WTC11 (cell line): ENCODE measurements around the gene ZNF488.

Experiments
- CREM ChIP-seq: sonication (generic); formaldehyde crosslinking; IDR thresholded peaks from 2 replicates; pipeline ENCODE4 v1.8.1; 2022; ENCODE audit warnings: mild to moderate bottlenecking, missing genetic modification reagents, moderate library complexity
- CTCF ChIP-seq: fragments of 200-600 bp; IDR thresholded peaks from 2 replicates; pipeline ENCODE4 v1.8.0; 2022; ENCODE audit warnings: antibody characterized with exemption
- GTF2I ChIP-seq: fragments of 250-450 bp; sonication (Bioruptor Pico); conservative IDR thresholded peaks from 2 replicates; pipeline ENCODE4 v1.4.0; 2021; ENCODE audit warnings: mild to moderate bottlenecking
- HMGXB4 ChIP-seq: sonication (generic); formaldehyde crosslinking; IDR thresholded peaks from 2 replicates; pipeline ENCODE4 v1.8.1; 2023; ENCODE audit warnings: mild to moderate bottlenecking, moderate library complexity, missing genetic modification reagents
- SP1 ChIP-seq: sonication (generic); formaldehyde crosslinking; conservative IDR thresholded peaks from 2 replicates; pipeline ENCODE4 v1.8.1; 2022; ENCODE audit warnings: missing genetic modification reagents
- ZBTB21 ChIP-seq: sonication (generic); formaldehyde crosslinking; IDR thresholded peaks from 2 replicates; pipeline ENCODE4 v1.8.1; 2023; ENCODE audit warnings: mild to moderate bottlenecking, missing genetic modification reagents, borderline replicate concordance

GRCh38 chr10:47384148-47384921 is at the start of gene ZNF488:
- no peak for TF ChIP-seq CTCF
- peak; percentile 89 for TF ChIP-seq SP1 (CRISPR knock-in tag)
- no peak for TF ChIP-seq HMGXB4 (CRISPR knock-in tag)
- TF ChIP-seq CREM: no peak
- no peak for TF ChIP-seq GTF2I (CRISPR knock-in tag)
- no peak for TF ChIP-seq ZBTB21 (CRISPR knock-in tag)
